HG02885 (cell line): Measurements from ENCODE around the gene GREB1L.

Experiments used
- ATAC-seq: cut with Tn5 transposase; IDR thresholded peaks from one replicate; pipeline ENCODE4 v1.9.1; 2021; ENCODE audit warnings: mild to moderate bottlenecking; ENCODE audit not compliant: unreplicated experiment, poor library complexity

Gene GREB1L

GRCh38 chr18:21526463-21526862 lies 284.4 kb downstream of the GREB1L start:
- ATAC-seq, result no peak

GRCh38 chr18:21534327-21534726 lies 292.3 kb downstream of the GREB1L start:
- no peak for ATAC-seq

- ATAC-seq, result no peak
These were observed 296.2 kb downstream of the GREB1L start for GRCh38 chr18:21538230-21538629.

GRCh38 chr18:21546423-21546822 lies 304.4 kb downstream of the GREB1L start:
- ATAC-seq, result no peak

- no peak for ATAC-seq
These were observed 306.6 kb downstream of the GREB1L start for GRCh38 chr18:21548647-21549046.

GRCh38 chr18:21550510-21550970 lies 308.5 kb downstream of the GREB1L start:
- no peak for ATAC-seq

- no peak for ATAC-seq
These were observed 315.7 kb downstream of the GREB1L start for GRCh38 chr18:21557607-21558253.

GRCh38 chr18:21559195-21559594 lies 317.2 kb downstream of the GREB1L start:
- ATAC-seq, result no peak

GRCh38 chr18:21571772-21572171 lies 329.7 kb downstream of the GREB1L start:
- ATAC-seq, result no peak
